ENCODE measurements around the gene CFAP77. TPM values are rescaled to one million over a fixed set of nuclear protein-coding genes. Genes with fewer than 3 reads are reported as not detected.

Gene CFAP77
- total and polyA plus RNA-seq, 12 donors = 0.53 to 4.3 (median 1.3) TPM

GRCh38 chr9:132577119-132577518, 167.1 kb downstream of the CFAP77 start:
- H3K36me3 ChIP-seq = no peaks in the 10 kb centered on the region
- no peak for DNase-seq
- intact Hi-C loops (cut with DNase I) = loop anchor here in 4 of 10 donors (5.0 kb wide), 3 partner anchors 70 to 220 kb away; partner anchors contain the start of gene CFAP77 (in 3 of the 4)
- H3K9me3 ChIP-seq = no peaks in the 10 kb centered on the region
- H3K4me1 ChIP-seq = peaks cover 0 to 12% (median 4%) of the 10 kb centered on the region in 9 donors
- no peak overlapping the region for H3K4me3 ChIP-seq
- H3K27me3 ChIP-seq = peaks cover 23 to 89% (median 82%) of the 10 kb centered on the region in 7 donors
- no peak for ATAC-seq
- H3K27ac ChIP-seq = no peak overlapping the region
- TF ChIP-seq, protein P1, sequence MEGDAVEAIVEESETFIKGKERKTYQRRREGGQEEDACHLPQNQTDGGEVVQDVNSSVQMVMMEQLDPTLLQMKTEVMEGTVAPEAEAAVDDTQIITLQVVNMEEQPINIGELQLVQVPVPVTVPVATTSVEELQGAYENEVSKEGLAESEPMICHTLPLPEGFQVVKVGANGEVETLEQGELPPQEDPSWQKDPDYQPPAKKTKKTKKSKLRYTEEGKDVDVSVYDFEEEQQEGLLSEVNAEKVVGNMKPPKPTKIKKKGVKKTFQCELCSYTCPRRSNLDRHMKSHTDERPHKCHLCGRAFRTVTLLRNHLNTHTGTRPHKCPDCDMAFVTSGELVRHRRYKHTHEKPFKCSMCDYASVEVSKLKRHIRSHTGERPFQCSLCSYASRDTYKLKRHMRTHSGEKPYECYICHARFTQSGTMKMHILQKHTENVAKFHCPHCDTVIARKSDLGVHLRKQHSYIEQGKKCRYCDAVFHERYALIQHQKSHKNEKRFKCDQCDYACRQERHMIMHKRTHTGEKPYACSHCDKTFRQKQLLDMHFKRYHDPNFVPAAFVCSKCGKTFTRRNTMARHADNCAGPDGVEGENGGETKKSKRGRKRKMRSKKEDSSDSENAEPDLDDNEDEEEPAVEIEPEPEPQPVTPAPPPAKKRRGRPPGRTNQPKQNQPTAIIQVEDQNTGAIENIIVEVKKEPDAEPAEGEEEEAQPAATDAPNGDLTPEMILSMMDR (IDR thresholded peaks at IDR 0.05) = no peak

GRCh38 chr9:132578367-132578932, 168.4 kb downstream of the CFAP77 start:
- no peak overlapping the region for H3K27ac ChIP-seq
- no peak overlapping the region for H3K4me3 ChIP-seq
- intact Hi-C loops (cut with DNase I) = loop anchor here in 4 of 10 donors (5.0 kb wide), 3 partner anchors 71 to 219 kb away; partner anchors contain the start of gene CFAP77 (in 3 of the 4)
- peaks cover 34 to 97% (median 91%) of the 10 kb centered on the region in 7 donors for H3K27me3 ChIP-seq
- H3K9me3 ChIP-seq = no peaks in the 10 kb centered on the region
- 30 to 42% methylated on average over 7 of the region's 7 CpGs for WGBS, 2 donors
- H3K4me1 ChIP-seq = peaks cover 0 to 15% (median 4%) of the 10 kb centered on the region in 9 donors
- TF ChIP-seq, protein P1 (IDR thresholded peaks at IDR 0.05) = no peak
- DNase-seq (no peak), ATAC-seq (no peak)
- H3K36me3 ChIP-seq = no peaks in the 10 kb centered on the region

GRCh38 chr9:132579427-132579798, 169.4 kb downstream of the CFAP77 start:
- Histone ChIP-seq H3K9me3 (no peaks in the 10 kb centered on the region), H3K36me3 (no peaks in the 10 kb centered on the region), H3K4me1 (peaks cover 0 to 15% (median 4%) of the 10 kb centered on the region in 9 donors), H3K27me3 (peaks cover 34 to 100% (median 96%) of the 10 kb centered on the region in 7 donors), H3K4me3 (no peak overlapping the region), H3K27ac (no peak overlapping the region)
- ATAC-seq (no peak), DNase-seq (no peak)
- intact Hi-C loops (cut with DNase I) = loop anchor here in 4 of 10 donors (5.0 kb wide), 3 partner anchors 72 to 218 kb away; partner anchors contain the start of gene CFAP77 (in 3 of the 4)
- TF ChIP-seq, protein P1 (IDR thresholded peaks at IDR 0.05) = no peak
- 8 to 9% methylated on average over 15 of the region's 15 CpGs for WGBS, 2 donors

DNA sequence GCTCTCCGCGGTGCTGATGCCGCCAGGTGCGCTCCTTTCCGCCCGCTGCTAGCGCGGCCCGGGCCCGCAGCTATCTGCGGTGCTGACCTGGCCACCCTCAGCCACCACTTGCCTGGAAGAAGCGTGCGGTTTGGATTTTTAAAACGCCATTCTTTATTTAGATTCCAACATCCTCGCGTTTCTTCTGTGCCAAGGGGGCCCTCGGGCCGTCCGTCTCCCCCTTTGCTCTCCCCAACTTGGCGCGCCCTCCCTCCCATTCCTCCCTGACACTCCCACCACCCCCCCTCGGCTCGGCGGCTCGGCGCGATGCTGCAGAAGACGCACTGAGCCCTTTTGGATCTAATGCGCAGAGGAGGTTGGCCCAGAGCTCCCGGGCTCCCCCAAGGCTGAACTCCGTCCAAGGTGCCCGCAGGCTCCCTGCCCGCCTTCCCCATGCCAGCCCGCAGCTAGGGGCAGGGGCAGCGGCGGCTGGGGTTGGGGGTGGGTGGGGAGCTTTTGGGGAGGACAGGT, 172.3 kb downstream of the CFAP77 start, which contains the start of gene BARHL1:
Gene BARHL1 (plus strand): TSS at position 331 of the 510 bp plus-strand sequence. CDS start 192 bp downstream, outside the sequence.
- Histone ChIP-seq H3K4me1 (peaks cover 0 to 25% (median 10%) of the 10 kb centered on the region in 9 donors), H3K27ac (no peak within 1 kb of the TSS), H3K36me3 (no peaks in the 10 kb centered on the region), H3K27me3 (peaks cover 56 to 100% (median 100%) of the 10 kb centered on the region in 7 donors), H3K4me3 (peak within 1 kb of the TSS in 8 of 10 donors; percentile 4 to 47 (median 36)), H3K9me3 (no peaks in the 10 kb centered on the region)
- peak in 1 of 8 donors; percentile 31 for ATAC-seq
- intact Hi-C loops (cut with DNase I) = no loop called here
- TF ChIP-seq, protein P1 (IDR thresholded peaks at IDR 0.05) = no peak
- DNase-seq = no peak
- 3 to 6% methylated on average over 34 to 36 of the region's 36 CpGs for WGBS, 2 donors

Data from heart right ventricle (tissue), 16 donors.